GM23338 (cell line): ENCODE measurements around the gene ZXDC. TPM values are rescaled to one million over a fixed set of nuclear protein-coding genes. Genes with fewer than 3 reads are reported as not detected.

ENCODE experiments used
- ATAC-seq: fragments of 200-7000 bp; cut with Tn5 transposase; 3 replicates; pipeline ENCODE4 v1.9.1; 2020
- DNase-seq: peaks from one replicate; pipeline ENCODE4 v3.0.0-alpha.2; 2015; ENCODE audit warnings: low spot score
- H2AFZ ChIP-seq: fragments of 200-600 bp; sonication (generic); 2 replicates; pipeline ENCODE4 v1.8.0; 2016; ENCODE audit warnings: antibody characterized with exemption, mild to moderate bottlenecking, moderate library complexity
- H3F3A ChIP-seq: fragments of 200-600 bp; sonication (generic); replicated peaks from 2 replicates; pipeline ENCODE4 v1.8.0; 2017; ENCODE audit warnings: antibody characterized with exemption, mixed run types, low read depth
- H3K27ac ChIP-seq: fragments of 200-600 bp; sonication (generic); 2 replicates; pipeline ENCODE4 v1.6.1; 2016; ENCODE audit warnings: low read depth
- H3K27me3 ChIP-seq: fragments of 200-600 bp; sonication (generic); 2 replicates; pipeline ENCODE4 v1.8.0; 2016; ENCODE audit warnings: mild to moderate bottlenecking, mixed run types, moderate library complexity; ENCODE audit not compliant: insufficient read depth
- H3K36me3 ChIP-seq: fragments of 200-600 bp; sonication (generic); 2 replicates; pipeline ENCODE4 v1.8.0; 2016; ENCODE audit warnings: mild to moderate bottlenecking; ENCODE audit not compliant: insufficient read depth
- H3K4me1 ChIP-seq: fragments of 200-600 bp; sonication (generic); 2 replicates; pipeline ENCODE4 v1.8.0; 2016; ENCODE audit warnings: mild to moderate bottlenecking, moderate library complexity; ENCODE audit not compliant: insufficient read depth
- H3K4me2 ChIP-seq: fragments of 200-600 bp; sonication (generic); 2 replicates; pipeline ENCODE4 v1.7.1; 2017; ENCODE audit warnings: mixed run types
- H3K4me3 ChIP-seq: fragments of 200-600 bp; sonication (generic); 2 replicates; pipeline ENCODE4 v1.6.1; 2016; ENCODE audit warnings: mixed run types
- H3K79me2 ChIP-seq: fragments of 200-600 bp; sonication (generic); replicated peaks from 2 replicates; pipeline ENCODE4 v1.8.0; 2017; ENCODE audit warnings: mild to moderate bottlenecking; ENCODE audit not compliant: insufficient read depth
- H3K9me2 ChIP-seq: fragments of 200-600 bp; sonication (generic); 2 replicates; pipeline ENCODE4 v1.8.0; 2017; ENCODE audit not compliant: insufficient read depth
- H4K20me1 ChIP-seq: fragments of 200-600 bp; sonication (generic); replicated peaks from 2 replicates; pipeline ENCODE4 v1.8.0; 2017; ENCODE audit warnings: mild to moderate bottlenecking; ENCODE audit not compliant: insufficient read depth
- H3K27ac Mint-ChIP-seq: 2 replicates; pipeline ENCODE4 v1.8.0; 2020; ENCODE audit warnings: inconsistent platforms, mild to moderate bottlenecking, moderate library complexity, mixed read lengths
- H3K27me3 Mint-ChIP-seq: 3 replicates; pipeline ENCODE4 v1.8.0; 2022; ENCODE audit warnings: low read depth, mild to moderate bottlenecking, moderate library complexity, mixed read lengths, inconsistent platforms; ENCODE audit not compliant: insufficient read depth, poor library complexity
- H3K36me3 Mint-ChIP-seq: 3 replicates; pipeline ENCODE4 v1.8.0; 2021; ENCODE audit warnings: low read depth, mild to moderate bottlenecking, inconsistent platforms, moderate library complexity, mixed read lengths
- H3K4me1 Mint-ChIP-seq: 3 replicates; pipeline ENCODE4 v1.8.0; 2020; ENCODE audit warnings: mild to moderate bottlenecking, inconsistent platforms, mixed read lengths
- H3K4me3 Mint-ChIP-seq: 3 replicates; pipeline ENCODE4 v1.8.0; 2021; ENCODE audit warnings: moderate library complexity, mild to moderate bottlenecking, inconsistent platforms, mixed read lengths
- H3K9me3 Mint-ChIP-seq: 3 replicates; pipeline ENCODE4 v1.8.0; 2020; ENCODE audit warnings: moderate library complexity, mild to moderate bottlenecking, inconsistent platforms, mixed read lengths
- CREB1 ChIP-seq: fragments of 250-450 bp; sonication (Bioruptor Pico); IDR thresholded peaks from 2 replicates; pipeline ENCODE4 v1.5.0; 2020; ENCODE audit warnings: low read depth, mild to moderate bottlenecking, moderate library complexity
- CTCF ChIP-seq, 2 experiments: fragments of 200-600 bp in 1 of 2; sonication (generic) in 1 of 2; conservative IDR thresholded peaks; 2 replicates each; pipeline versions ENCODE4 v1.5.1 to v1.6.1; 2016 to 2017; ENCODE audit warnings: antibody characterized with exemption in 2 of 2, low read depth in 2 of 2, mild to moderate bottlenecking in 2 of 2, moderate library complexity in 1 of 2
- ETS1 ChIP-seq: IDR thresholded peaks from 2 replicates; pipeline ENCODE4 v1.6.1; 2016; ENCODE audit warnings: antibody characterized with exemption
- REST ChIP-seq: IDR thresholded peaks from one replicate; pipeline ENCODE4 v1.6.1; 2018; ENCODE audit warnings: antibody characterized with exemption; ENCODE audit not compliant: unreplicated experiment
- ZNF331 ChIP-seq: fragments of 250-450 bp; sonication (Bioruptor Pico); IDR thresholded peaks from 2 replicates; pipeline ENCODE4 v1.5.0; 2020; ENCODE audit warnings: low read depth, mild to moderate bottlenecking, moderate library complexity
- ZNF462 ChIP-seq: fragments of 250-450 bp; sonication (Bioruptor Pico); IDR thresholded peaks from 2 replicates; pipeline ENCODE4 v1.5.0; 2020; ENCODE audit warnings: mild to moderate bottlenecking, moderate library complexity
- polyA plus RNA-seq: library from polyadenylated mRNA; unstranded; fragments of >200 nt; fragmentation: Nextera tagmentation; extraction: Ambion mirVana; gene quantifications from 2 replicates; pipeline ENCODE4 v1.2.1, GENCODE V29; 2016
- total RNA-seq: library from RNA; depleted of rRNA; stranded (reverse); fragments of >200 nt; shearing (Covaris generic); gene quantifications from 2 replicates; pipeline ENCODE4 v1.2.3, GENCODE V29; 2014

Gene ZXDC
- total and polyA plus RNA-seq, 2 experiments from 2014 or later, result 5.7 to 45.1 TPM

- TF ChIP-seq ETS1 (no peak), CREB1 (CRISPR knock-in tag) (no peak), REST (no peak), CTCF (conservative IDR thresholded peaks at IDR 0.05; ENCODE audit: low read depth in 2 of 2) (no peak), ZNF331 (CRISPR knock-in tag) (no peak)
These were observed 39.5 kb upstream of the ZXDC start (continued) for GRCh38 chr3:126515066-126515706.

GRCh38 chr3:126514161-126514560 lies 38.5 kb upstream of the ZXDC start:
- no peaks in the 10 kb centered on the region for H3K4me1 ChIP-seq
- Mint-ChIP-seq H3K4me3 (no peak overlapping the region), H3K36me3 (no peaks in the 10 kb centered on the region), H3K9me3 (no peaks in the 10 kb centered on the region), H3K27ac (no peak overlapping the region), H3K27me3 (peaks cover 6% of the 10 kb centered on the region), H3K4me1 (peaks cover 2% of the 10 kb centered on the region; the same call in 1 of the 3 replicates)
- no peak overlapping the region for H3K4me2 ChIP-seq
- H3F3A ChIP-seq, result no peaks in the 10 kb centered on the region
- H2AFZ ChIP-seq, result no peak overlapping the region
- H4K20me1 ChIP-seq, result no peaks in the 10 kb centered on the region
- H3K27ac ChIP-seq, result no peak overlapping the region
- TF ChIP-seq ZNF462 (CRISPR knock-in tag), result no peak
- no peaks in the 10 kb centered on the region for H3K9me2 ChIP-seq
- H3K79me2 ChIP-seq, result no peaks in the 10 kb centered on the region
- ATAC-seq, result no peak
- DNase-seq, result no peak
- H3K4me3 ChIP-seq, result no peak overlapping the region
- H3K27me3 ChIP-seq, result no peaks in the 10 kb centered on the region
- H3K36me3 ChIP-seq, result no peaks in the 10 kb centered on the region
